Heart left ventricle (tissue), 16 donors: ENCODE measurements around the gene FTL. TPM values are rescaled to one million over a fixed set of nuclear protein-coding genes. Genes with fewer than 3 reads are reported as not detected.

Experiments
- ATAC-seq, 4 donors: fragments of 200-7000 bp; cut with Tn5 transposase; one replicate each; pipeline ENCODE4 v1.9.1; 2020 to 2022; ENCODE audit warnings: moderate library complexity in 4 of 4, mild to moderate bottlenecking in 3 of 4, moderate number of reproducible peaks in 1 of 4
- DNase-seq, 5 donors: peaks; one replicate each; pipeline ENCODE4 v3.0.0-alpha.2; 2020
- H3K27ac ChIP-seq, 12 donors: fragments of 200-600 bp; sonication (generic) in 4 of 12; one replicate each; pipeline versions ENCODE4 v1.5.0 to v1.8.0; 2016 to 2022; ENCODE audit warnings: mild to moderate bottlenecking in 2 of 12
- H3K27me3 ChIP-seq, 9 donors: fragments of 200-600 bp; sonication (generic) in 2 of 9; one replicate each; pipeline versions ENCODE4 v1.5.1 to v1.8.0; 2016 to 2022; ENCODE audit warnings: mild to moderate bottlenecking in 3 of 9
- H3K36me3 ChIP-seq, 9 donors: fragments of 200-600 bp; sonication (generic) in 2 of 9; one replicate each; pipeline versions ENCODE4 v1.5.0 to v1.8.0; 2018 to 2022; ENCODE audit warnings: mild to moderate bottlenecking in 2 of 9
- H3K4me1 ChIP-seq, 12 donors: fragments of 200-600 bp; sonication (generic) in 4 of 12; one replicate each; pipeline versions ENCODE4 v1.5.0 to v1.8.0; 2016 to 2022; ENCODE audit warnings: mild to moderate bottlenecking in 3 of 12
- H3K4me3 ChIP-seq, 12 donors: fragments of 200-600 bp; sonication (generic) in 4 of 12; one replicate each; pipeline versions ENCODE4 v1.5.0 to v1.8.0; 2017 to 2022; ENCODE audit warnings: mild to moderate bottlenecking in 9 of 12, moderate library complexity in 4 of 12
- H3K9me3 ChIP-seq, 12 donors: fragments of 200-600 bp; sonication (generic) in 4 of 12; one replicate each; pipeline versions ENCODE4 v1.5.0 to v1.8.0; 2016 to 2022; ENCODE audit warnings: mild to moderate bottlenecking in 1 of 12
- POLR2A ChIP-seq, 2 donors: fragments of 450-650 bp; IDR thresholded peaks; one replicate each; pipeline ENCODE4 v1.6.1; 2017; ENCODE audit warnings: antibody characterized with exemption in 2 of 2, mild to moderate bottlenecking in 2 of 2, moderate library complexity in 2 of 2
- WGBS, 4 donors: extraction: QIAGEN DNeasy Blood & Tissue Kit in 2 of 4; methylation state at CpG; one replicate each; pipeline versions ENCODE4 v1.1.5 to v1.1.7; 2013 to 2018; 5-methylcytosine and 5-hydroxymethylcytosine counted together
- intact Hi-C, 10 donors: fragments of 100-400 bp; cut with DNase I; formaldehyde crosslinking; loops; one replicate each; pipeline versions ENCODE4 v1.11.1 to v1.14.2; 2022
- polyA plus RNA-seq, 2 donors: library from polyadenylated mRNA; stranded (reverse); fragments of 200-250 nt; gene quantifications; one replicate each; pipeline ENCODE4 v1.2.3, GENCODE V29; 2013
- total RNA-seq, 9 donors: library from RNA; depleted of rRNA in 2 of 9; stranded (reverse); fragments of >200 nt in 2 of 9; fragmentation: NEBNext Ultra II Directional in 3 of 9; extraction: Animal tissue kit (Norgen Biotek cat#: 25700) in 3 of 9; gene quantifications; one replicate each; pipeline versions ENCODE4 v1.1.0 to v1.2.4, GENCODE V29; 2016 to 2023
- TF ChIP-seq, protein P1 (sequence below), 12 donors: fragments of 200-600 bp; sonication (generic) in 4 of 12; IDR thresholded peaks; one replicate each; pipeline versions ENCODE4 v1.5.0 to v1.8.0; 2018 to 2022; ENCODE audit warnings: antibody characterized with exemption in 12 of 12, mild to moderate bottlenecking in 5 of 12
- donor health status: ischemic (EF 13 %, LVEDD 7.1; RV severe dilation, severe dysfunction).
- donor health status: healthy with polysubstance abuse.
- donor health status: DM: no; HTN: yes; CAD: no.
- donor health status: DM: no; HTN: no; CAD: no.
- donor health status: ischemic (EF 25% LVEDD 6.9; RV normal size, moderate dysfunction).
- donor health status: ischemic (EF 25% LVEDD 5.7; RV mildly dilated, moderate dysfunction).
- donor health status: healthy.
- donor health status: DM: yes; HTN: yes; CAD: no.
- donor health status: ischemic (EF 35%, LVEDD 5.7; RV mildly dilated, moderate dysfunction).
- donor health status: nonischemic (EF 11% LVEDD 7.7; RV severe dilation, severe dysfunction).
- donor health status: DM: yes; HTN: yes; CAD: no.
- donor health status: PGD.
- donor health status: ischemic (EF 29% LVEDD 5.4; RV normal size, mild dysfunction).
- donor health status: nonischemic (EF 23%, LVEDD 6.1; RV moderate dilation, normal function).

FTL gene
- total and polyA plus RNA-seq, 11 donors, result 484 to 6,770 (median 857) TPM

DNA sequence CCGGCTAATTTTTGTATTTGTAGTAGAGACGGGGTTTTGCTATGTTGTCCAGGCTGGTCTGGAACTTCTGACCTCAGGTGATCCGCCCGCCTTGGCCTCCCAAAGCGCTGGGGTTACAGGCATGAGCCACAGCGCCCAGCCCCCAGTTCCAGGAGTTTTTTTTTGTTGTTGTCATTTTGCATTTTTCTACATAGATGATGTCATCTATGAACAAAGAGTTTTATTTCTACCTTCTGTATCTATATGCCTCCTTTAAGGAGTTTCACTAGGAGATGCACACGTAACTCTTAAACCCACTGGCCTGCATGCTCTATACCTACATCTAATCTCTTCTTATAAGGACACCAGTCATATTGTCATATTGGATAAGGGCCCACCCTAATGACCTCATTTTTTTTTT lies 26.9 kb upstream of the FTL start:
- H3K4me1 ChIP-seq, result peaks cover 0 to 9% (median 3%) of the 10 kb centered on the region in 12 donors
- no peak for ATAC-seq
- TF ChIP-seq POLR2A (IDR thresholded peaks at IDR 0.05), result no peak
- TF ChIP-seq, protein P1, sequence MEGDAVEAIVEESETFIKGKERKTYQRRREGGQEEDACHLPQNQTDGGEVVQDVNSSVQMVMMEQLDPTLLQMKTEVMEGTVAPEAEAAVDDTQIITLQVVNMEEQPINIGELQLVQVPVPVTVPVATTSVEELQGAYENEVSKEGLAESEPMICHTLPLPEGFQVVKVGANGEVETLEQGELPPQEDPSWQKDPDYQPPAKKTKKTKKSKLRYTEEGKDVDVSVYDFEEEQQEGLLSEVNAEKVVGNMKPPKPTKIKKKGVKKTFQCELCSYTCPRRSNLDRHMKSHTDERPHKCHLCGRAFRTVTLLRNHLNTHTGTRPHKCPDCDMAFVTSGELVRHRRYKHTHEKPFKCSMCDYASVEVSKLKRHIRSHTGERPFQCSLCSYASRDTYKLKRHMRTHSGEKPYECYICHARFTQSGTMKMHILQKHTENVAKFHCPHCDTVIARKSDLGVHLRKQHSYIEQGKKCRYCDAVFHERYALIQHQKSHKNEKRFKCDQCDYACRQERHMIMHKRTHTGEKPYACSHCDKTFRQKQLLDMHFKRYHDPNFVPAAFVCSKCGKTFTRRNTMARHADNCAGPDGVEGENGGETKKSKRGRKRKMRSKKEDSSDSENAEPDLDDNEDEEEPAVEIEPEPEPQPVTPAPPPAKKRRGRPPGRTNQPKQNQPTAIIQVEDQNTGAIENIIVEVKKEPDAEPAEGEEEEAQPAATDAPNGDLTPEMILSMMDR (IDR thresholded peaks at IDR 0.05), result no peak
- no peaks in the 10 kb centered on the region for H3K27me3 ChIP-seq
- 81 to 90% (median 86%) methylated on average over 7 of the region's 7 CpGs for WGBS, 4 donors
- H3K4me3 ChIP-seq, result no peak overlapping the region
- H3K9me3 ChIP-seq, result peaks cover 0 to 12% (median 5%) of the 10 kb centered on the region in 12 donors
- intact Hi-C loops, result no loop called here
- H3K27ac ChIP-seq, result no peak overlapping the region
- DNase-seq, result no peak
- no peaks in the 10 kb centered on the region for H3K36me3 ChIP-seq

DNA sequence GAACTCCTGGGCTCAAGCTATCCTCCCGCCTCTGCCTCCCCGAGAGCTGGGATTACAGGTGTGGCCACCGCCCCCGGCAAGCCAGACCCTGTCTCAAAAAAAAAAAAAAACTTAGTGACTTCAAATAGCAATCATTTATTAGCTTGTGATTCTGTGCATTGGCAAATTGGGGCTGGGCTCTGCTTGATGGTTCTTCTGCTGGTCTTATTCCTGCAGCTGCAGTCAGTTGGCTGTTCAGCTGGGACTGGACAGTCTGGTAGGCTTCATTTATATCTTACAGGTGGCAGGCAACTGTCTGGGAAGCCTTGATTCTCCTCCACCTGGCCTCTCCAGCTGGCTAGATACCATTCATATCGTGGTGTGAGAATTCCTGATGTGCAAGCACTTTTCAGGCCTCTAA lies 24.2 kb upstream of the FTL start:
- 89 to 98% (median 94%) methylated on average over 5 of the region's 5 CpGs for WGBS, 4 donors
- Histone ChIP-seq H3K27me3 (no peaks in the 10 kb centered on the region), H3K27ac (no peak overlapping the region), H3K4me1 (no peaks in the 10 kb centered on the region), H3K4me3 (no peak overlapping the region), H3K36me3 (no peaks in the 10 kb centered on the region), H3K9me3 (peaks cover 0 to 12% (median 5%) of the 10 kb centered on the region in 12 donors)
- intact Hi-C loops, result no loop called here
- TF ChIP-seq, protein P1 (IDR thresholded peaks at IDR 0.05), result no peak
- TF ChIP-seq POLR2A (IDR thresholded peaks at IDR 0.05), result no peak
- no peak for DNase-seq
- ATAC-seq, result no peak

DNA sequence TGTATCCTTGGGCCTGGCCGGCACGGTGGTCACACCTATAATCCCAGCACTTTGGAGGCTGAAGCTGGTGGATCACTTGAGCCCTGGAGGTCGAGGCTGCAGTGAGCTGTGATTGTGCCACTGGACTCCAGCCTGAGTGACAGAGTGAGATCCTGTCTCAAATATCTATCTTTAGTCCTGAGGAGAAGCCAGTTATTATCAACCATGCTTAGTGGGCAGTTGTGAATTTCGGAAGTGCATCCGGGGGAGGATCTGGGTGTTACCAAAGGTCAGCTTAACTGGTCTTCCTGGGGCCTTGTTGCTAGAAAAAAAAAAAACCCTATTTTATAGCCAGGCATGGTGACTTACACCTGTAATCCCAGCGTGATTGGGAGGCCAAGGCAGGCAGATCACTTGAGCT lies 22.0 kb upstream of the FTL start:
- ATAC-seq, result no peak
- H3K4me1 ChIP-seq, result no peaks in the 10 kb centered on the region
- intact Hi-C loops, result no loop called here
- no peaks in the 10 kb centered on the region for H3K36me3 ChIP-seq
- TF ChIP-seq, protein P1 (IDR thresholded peaks at IDR 0.05), result no peak
- TF ChIP-seq POLR2A (IDR thresholded peaks at IDR 0.05), result no peak
- H3K27ac ChIP-seq, result no peak overlapping the region
- no peaks in the 10 kb centered on the region for H3K27me3 ChIP-seq
- 69 to 76% (median 76%) methylated on average over 6 of the region's 6 CpGs for WGBS, 4 donors
- no peak for DNase-seq
- H3K4me3 ChIP-seq, result no peak overlapping the region
- H3K9me3 ChIP-seq, result peaks cover 0 to 12% (median 7%) of the 10 kb centered on the region in 12 donors

DNA sequence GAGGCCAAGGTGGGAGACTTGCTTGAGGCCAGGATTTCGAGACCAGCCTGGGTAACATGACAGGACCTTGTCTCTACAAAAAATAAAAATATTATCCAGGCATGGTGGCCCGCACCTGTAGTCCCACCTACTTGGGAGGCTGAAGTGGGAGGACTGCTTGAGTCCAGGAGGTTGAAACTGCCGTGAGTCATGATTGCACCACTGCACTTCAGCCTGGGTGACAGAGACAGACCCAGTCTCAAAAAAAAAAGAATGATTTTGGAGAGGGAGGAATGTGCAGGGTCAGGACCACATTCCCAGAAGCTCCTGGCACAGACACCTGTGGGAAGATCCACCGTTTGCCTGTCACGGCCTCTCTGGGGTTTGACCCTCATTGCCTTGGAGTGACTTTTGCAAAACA lies 19.7 kb upstream of the FTL start:
- intact Hi-C loops, result no loop called here
- Histone ChIP-seq H3K27ac (no peak overlapping the region), H3K27me3 (no peaks in the 10 kb centered on the region), H3K4me3 (no peak overlapping the region), H3K9me3 (peaks cover 0 to 10% (median 6%) of the 10 kb centered on the region in 12 donors), H3K36me3 (no peaks in the 10 kb centered on the region), H3K4me1 (no peaks in the 10 kb centered on the region)
- 91 to 92% (median 91%) methylated on average over 5 of the region's 5 CpGs for WGBS, 4 donors
- ATAC-seq (no peak), DNase-seq (no peak)
- TF ChIP-seq POLR2A (IDR thresholded peaks at IDR 0.05), result no peak
- TF ChIP-seq, protein P1 (IDR thresholded peaks at IDR 0.05), result no peak
